Measurements from ENCODE around the gene MTA1.

MTA1 gene

DNA sequence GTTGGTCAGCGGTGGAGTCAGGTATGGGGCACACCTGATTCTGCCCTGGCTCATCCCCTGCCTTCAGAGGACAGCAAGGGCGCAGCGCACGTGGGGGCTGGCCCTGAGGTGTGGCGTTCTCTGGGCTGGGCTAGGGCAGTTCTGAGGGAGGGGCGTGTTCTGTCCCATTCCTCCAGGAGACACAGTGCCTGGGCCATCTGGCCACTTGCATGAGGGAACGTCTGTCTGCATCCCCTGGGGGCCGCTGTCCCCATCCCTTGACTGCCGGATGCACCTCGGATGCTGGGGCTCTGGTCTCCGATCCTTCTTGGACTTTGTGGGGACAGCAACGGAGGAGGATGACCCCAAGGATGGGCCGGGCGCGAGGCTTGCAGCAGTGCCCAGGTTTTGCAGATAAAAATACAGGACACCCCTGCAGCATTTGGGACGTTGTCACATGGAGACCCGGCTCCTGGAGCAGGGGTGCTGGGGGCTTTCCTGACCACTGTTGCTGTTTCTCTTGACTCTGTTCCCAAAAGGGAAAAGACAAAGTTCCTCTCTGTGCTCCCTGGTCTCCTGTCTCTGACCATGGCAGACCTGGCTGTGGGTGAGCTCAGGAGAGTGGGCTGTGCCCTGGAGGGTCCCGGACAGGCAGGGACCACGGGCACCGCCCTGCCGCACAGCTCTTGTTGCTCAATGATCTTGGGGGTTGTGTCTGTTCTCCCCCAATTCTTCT lies 6.9 kb downstream of the MTA1 start:
- no peak for DNase-seq

DNA sequence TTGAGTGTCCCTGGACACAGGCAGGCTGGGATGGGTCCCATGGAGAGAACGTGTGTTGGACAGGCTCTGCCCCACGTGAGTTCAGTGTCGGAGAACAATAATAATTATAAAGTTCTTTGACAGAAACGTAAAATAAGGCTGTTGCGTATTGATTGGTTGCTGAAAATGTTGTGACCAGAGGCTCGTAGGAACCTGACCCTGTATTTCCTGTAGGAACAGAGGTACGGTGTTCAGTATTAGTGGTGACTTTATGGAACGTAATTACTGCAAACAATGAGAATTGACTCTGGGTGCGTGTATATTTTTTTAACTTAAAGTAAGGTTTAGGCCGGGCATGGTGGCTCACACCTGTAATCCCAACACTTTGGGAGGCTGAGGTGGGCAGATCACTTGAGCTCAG lies 7.8 kb downstream of the MTA1 start:
- no peak for DNase-seq

DNA sequence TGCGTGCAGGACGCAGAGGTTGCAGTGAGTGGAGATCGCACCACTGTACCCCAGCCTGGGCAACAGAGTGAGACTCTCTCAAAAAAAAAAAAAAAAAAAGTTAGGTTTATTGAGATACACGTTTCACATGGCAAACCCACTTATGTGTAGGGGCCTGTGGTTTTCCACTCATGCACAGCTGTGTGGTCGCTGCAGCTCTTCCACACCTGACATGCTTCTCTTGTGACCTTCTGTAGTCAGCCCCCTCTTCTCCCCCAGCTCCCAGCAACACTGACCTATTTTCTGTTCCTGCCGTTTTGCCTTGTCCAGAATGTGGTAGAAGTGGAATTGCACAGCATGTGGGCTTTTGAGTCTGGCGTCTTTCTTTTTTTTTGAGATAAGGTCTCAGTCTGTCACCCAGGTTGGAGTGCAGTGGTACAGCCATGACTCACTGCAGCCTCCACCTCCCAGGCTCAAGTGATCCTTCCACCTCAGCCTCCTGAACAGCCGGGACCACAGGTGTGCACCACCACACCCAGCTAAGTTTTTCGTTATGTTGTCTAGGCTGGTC lies 8.4 kb downstream of the MTA1 start:
- DNase-seq = no peak

DNA sequence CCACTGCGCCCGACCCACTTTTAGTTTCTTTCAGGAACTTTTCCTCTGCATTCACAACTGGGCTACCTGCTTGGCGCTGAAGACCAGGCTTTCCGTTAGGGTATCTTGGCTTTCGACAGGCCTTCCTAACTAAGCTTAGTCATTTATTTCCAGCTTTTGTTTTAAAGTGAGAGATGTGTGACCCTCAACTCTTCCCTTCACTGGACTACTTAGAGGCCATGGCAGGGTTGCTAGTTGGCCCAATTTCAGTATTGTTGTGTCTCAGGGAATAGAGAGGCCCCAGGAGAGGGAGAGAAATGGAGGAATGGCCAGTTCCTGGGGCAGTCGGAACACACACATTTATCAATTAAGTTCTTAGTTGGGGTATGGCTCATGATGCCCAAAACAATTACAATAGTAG lies 10.4 kb downstream of the MTA1 start:
- DNase-seq = no peak

DNA sequence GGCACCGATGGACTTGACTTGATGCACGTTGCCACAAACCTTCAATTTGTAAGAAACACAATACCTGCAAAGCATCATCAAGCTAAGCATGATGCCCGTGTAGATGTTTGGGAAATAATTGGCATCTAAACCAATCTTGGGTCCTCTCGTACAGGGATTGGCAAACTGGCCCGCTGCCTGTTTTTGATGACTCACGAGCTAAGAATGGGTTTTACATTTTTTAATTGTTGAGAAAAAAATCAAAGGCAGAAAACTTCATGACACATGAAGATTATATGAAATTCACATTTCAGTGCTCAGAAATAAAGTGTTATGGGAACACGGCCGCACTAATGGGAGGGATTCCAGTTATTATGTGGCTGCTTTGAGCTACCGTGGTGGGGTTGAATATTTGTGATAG lies 10.9 kb downstream of the MTA1 start:
- no peak for DNase-seq

DNA sequence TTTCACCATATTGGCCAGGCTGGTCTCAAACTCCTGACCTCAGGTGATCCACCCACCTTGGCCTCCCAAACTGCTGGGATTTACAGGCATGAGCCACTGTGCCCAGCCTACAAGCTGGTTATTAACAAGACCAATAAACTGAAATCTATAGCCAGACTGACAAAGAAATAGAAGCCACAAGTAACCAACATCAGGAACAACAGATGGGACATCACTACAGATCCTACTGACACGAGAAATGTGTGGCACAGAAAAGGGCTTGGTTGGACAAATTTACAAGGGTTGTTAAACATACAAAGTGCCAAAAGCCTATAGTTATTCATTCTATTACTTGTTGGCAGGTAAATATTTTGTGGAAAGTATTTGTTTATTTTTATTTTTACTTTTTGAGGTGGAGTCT lies 11.6 kb downstream of the MTA1 start:
- no peak for DNase-seq

DNA sequence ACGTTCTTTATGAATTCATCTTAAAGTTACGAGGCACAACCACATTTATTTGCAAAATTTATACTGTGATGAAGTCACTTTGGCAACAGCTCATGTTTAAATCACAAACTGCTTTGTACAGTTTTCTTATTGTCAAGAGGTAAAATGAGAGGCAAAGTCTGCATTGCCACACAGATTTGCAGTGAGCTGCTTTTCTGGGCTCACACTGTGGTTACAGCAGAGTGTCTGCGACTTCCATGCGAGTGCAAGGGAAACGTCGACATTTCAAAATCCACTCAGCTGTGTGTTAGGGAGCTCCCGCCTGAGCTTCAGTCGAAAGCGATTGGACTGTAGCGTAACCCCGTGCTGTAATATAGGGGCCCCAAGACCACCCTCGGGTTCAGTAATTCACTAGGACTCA lies 13.0 kb downstream of the MTA1 start:
- no peak for DNase-seq

DNA sequence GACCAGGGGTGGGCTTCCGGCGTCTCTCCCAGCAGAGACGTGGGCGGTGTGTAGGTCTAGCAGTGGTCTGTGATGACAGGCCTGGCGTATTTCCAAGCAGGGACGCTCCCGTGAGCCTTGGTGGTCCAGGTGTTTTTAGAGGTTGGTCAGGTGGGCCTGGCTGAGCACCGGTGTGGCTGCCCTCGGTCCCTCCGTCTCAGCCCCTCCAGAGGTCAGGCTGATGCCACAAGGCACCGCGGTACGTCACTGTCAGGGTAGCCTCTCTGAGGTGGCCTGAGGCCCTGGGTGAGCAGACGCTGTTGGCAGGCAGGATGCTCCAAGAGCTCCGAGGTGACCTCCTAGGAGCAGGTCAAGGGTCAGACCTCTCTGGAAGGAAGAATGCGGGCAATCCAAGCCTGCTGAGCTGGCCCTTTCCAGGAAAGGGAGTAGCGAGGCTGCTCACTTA lies 13.6 kb downstream of the MTA1 start:
- DNase-seq = no peak

DNA sequence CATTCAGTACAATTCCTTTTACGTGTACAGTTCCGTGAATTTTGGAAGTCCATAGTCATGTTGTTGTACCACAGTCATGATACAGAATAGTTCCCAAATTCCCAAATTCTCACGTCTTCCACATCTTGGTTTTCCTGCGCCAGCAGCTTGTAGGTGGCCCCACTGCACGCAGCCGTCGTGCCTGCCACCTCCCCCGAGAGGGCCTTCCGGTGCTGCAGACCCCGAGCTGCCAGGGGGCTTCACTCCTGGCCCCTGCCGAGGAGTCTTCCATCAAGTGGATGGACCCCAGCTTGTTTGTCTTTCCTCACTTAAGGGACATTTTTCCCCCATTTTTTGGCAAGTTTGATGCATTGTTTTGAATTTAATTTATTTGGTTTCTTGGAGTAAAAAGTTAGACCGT lies 16.8 kb downstream of the MTA1 start:
- no peak for DNase-seq

DNA sequence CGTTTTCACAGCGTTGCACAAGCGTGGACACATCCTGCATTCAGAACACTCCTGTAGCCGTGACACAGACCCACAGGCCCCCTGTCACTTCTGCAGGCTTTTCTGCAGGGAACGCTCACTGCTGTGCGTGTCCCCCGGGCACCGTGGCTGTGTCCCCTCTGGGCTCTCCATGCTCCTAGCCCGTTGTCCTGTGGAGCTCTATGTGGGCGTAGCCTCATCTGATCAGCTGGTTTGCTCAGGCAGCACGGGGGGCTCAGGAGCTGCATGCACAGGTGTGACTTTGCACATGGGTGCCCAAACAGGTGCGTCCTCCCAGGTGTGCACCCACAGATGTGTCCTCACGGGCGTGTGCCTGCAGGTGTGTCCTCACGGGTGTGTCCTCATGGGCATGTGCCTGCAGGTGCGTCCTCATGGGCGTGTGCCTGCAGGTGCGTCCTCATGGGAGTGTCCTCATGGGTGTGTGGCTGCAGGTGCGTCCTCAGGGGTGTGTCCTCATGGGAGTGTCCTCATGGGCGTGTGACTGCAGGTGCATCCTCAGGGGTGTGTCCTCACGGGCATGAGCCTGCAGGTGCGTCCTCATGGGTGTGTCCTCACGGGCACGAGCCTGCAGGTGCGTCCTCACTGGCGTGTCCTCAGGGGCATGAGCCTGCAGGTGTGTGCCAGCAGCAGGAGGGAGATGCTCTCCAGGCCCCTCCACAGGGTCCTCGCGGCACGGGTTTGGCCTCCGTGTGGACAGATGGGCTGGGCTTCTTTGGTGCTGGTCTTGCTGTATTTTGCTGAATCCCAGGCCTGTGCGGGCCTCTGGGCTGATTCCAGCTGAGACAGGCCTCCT lies 17.5 kb downstream of the MTA1 start:
- peak; percentile 59 for DNase-seq

DNA sequence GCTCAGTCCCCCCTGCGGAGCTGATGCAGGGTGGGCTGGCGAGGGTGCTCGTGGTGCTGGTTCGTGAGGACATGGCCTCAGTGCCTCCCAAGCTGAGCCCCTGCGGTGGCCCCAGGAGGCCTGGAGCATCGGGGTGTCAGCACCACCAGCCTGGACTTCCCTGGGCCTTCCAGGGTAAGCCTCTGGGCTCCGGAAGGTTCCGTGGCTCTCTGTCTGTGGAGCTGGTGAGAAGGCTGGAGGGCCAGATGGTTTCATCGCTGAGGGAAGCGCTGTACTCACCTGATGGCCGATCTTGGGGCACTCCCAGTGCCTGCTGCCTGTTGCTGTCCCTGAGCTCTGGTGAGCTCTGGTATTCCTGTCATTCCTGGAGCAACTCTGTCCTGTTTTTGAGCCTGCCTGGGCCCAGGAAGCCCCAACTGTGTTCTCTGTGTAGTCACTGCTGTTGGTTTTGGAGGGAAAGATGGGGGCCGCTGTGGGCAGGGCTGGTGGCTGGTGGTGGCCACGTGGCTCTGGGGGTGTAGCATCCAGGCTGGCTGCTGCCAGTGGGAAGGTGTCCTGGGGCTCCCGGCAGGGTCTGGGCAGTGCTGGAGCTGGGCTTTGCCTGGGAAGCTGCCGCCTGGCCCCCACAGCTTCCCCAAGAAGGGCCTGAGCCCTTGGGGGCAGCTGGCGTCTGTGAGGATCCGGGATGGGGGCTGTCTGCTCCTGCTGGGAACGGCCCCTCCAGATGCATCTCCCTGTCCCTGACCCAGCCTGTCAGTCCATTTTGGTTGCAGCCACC lies 18.3 kb downstream of the MTA1 start:
- no peak for DNase-seq

DNA sequence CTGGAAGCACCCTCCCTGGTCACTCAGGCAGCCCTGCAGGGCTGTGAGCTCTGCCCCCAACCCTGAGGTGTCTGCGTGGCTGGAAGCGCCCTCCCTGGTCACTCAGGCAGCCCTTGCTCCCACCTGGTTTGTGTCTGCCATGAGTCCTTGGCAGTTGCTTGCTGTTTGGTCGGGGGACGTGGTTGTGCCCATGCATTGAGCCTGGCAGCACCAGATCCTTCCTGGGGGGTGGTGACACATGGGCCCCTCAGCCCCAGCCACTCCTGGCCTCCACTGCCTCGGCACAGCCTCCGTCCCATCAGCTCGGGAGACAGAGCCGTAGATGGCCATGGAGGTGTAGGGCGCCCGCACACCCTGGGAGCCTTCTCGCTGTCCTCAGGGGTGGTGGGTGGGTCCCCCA lies 19.6 kb downstream of the MTA1 start:
- no peak for DNase-seq

DNA sequence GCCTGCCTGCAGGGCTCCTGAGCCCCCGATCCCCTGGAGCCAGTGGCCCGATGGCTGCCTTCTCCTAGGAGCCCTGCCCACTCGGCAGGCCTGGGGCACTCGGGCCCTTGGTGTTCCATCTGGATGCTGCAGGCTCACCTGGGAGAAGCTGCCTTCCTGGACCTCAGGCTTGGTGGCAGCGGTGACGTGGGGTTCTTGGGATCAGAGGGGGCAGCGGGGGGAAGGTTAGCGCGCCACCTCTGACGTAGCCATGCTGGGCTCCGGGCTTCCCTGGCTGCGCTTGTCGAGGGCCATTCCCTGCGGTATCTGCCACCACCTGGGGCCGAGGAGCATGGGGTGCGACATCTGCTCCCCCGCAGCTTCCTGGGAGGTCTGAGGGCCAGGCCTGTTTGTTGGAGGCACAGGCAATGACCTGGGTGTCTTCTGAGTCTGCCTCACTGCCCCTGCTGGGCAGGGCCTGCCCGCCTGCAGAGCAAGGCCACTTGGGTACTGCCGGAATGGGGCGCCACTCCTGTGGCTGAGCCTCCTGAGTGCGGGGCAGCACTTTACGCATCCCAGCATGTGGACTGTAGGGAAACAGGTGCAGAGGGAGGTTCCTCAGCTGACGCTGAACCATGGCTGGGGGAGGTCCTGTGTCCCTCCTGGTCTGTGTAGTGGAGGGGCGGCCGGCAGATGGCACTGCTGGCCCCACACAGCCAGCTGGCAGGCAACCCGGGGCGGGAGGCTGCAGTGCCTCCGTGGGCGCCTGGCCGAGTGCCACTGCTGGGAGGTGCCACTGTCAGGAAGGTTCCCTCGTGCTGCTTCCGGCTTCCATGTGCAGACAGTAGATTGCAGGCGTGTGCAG lies 20.3 kb downstream of the MTA1 start:
- no peak for DNase-seq

DNA sequence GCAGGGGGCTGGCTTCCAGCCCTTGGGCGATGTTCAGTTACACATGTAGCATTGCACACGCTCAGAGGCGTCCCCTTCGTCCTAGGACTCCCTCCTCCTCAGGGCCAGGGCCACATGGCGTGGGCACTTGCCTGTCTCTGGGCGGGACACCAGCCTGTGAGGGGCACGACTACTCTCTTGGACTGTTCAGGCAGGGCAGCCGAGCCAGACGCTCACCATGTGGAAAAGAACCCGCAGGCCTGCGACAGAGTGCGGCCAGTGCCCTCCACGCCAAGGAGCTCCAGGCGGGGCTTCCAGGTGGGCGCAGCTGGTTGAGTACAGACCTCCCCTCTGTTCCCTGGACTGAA lies 20.9 kb downstream of the MTA1 start:
- DNase-seq = no peak

DNA sequence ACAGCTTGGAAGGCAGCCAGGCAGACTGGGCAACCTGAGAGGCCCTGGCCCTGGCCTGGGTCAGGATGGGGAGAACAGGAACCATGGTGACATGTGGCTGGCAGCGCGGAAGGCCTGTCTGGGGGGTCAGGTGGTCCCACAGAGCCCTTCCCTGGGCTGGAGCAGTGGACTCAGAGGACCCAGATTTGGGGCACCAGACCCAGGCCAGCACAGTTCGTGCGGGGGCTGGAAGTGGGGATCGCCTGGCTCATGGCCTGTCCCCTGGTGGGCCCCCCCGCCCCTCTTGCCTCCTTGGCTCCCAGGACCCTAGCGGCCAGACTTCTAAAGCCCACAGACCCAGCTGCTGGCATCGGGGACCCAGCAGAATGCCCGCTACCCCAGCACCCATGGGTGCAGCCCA lies 21.4 kb downstream of the MTA1 start:
- no peak for DNase-seq

DNA sequence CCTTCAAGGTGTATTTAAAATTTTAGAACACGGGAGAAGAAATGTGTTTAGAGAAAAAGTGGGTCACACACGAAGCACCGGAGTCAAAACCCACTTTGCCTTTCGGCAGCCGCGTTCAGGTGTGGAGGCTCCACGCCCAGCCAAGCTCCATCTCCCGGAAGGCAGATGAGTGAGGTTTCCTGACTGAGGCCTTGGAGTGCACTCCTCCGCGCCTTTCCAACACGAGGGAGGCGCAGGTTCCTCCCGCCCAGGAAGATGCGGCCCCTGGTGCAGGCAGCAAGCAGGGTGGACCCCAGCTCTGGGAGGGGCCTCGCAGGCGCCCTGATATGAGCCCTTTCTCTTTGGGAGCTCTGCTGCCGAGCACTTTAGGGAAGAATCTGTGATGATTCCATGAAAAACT lies 22.5 kb downstream of the MTA1 start:
- no peak for DNase-seq

DNA sequence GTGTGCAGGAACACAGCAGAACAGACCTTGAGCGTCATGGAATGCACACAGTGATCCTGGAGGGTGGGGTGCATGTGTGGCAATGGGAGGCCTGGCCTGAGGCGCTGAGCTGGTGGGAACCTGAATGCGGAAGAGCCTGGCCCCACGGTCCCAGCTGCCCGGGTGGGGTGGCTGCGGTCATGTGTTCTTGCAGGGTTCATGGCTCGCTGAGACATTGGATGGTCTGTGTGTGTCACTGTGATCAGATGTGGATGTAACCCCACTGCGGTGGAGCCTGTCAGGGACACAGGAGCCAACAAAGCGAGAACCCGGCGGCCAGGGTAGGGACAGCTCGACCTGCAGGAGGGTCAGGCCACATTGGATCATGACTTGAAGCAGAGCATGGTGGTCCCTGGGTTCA lies 23.2 kb downstream of the MTA1 start:
- DNase-seq = no peak

DNA sequence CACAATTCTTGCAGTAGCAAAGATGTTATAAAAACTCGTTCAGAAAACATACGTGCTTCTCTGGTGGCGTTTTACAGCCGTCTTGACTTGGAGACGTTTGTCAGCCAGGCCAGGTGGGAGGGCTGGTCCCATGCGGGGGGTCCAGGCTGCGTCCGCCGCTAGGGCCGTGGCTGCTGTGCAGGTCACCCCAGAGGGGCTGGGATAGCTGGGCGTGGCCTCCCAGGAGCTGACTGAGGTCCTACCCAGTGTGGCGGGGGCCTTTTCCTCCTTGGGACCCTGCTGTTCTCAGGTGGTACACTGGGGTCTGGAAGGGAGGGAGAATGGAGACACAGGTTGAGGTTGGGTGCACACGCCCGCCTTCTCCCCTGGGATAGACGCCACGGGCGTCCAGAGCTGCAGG lies 25.2 kb downstream of the MTA1 start:
- DNase-seq = no peak

DNA sequence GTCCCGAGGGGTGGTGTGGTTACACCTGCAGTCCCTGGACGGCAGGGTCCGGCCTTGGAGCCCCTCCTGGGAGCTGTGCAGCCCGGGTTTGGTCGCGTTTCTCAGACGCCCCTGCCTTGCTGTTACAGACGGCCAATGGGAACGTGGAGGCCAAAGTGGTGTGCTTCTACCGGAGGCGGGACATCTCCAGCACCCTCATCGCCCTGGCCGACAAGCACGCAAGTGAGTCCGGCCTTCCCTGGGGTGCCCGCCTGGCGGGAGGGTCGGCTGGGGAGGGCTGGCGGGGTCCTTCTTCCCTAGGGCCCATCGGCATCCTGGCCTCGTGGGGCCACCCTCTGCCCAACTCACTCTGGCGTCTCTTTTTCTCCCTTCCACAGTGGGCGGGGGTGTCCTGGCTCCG lies 25.7 kb downstream of the MTA1 start:
- no peak for DNase-seq

DNA sequence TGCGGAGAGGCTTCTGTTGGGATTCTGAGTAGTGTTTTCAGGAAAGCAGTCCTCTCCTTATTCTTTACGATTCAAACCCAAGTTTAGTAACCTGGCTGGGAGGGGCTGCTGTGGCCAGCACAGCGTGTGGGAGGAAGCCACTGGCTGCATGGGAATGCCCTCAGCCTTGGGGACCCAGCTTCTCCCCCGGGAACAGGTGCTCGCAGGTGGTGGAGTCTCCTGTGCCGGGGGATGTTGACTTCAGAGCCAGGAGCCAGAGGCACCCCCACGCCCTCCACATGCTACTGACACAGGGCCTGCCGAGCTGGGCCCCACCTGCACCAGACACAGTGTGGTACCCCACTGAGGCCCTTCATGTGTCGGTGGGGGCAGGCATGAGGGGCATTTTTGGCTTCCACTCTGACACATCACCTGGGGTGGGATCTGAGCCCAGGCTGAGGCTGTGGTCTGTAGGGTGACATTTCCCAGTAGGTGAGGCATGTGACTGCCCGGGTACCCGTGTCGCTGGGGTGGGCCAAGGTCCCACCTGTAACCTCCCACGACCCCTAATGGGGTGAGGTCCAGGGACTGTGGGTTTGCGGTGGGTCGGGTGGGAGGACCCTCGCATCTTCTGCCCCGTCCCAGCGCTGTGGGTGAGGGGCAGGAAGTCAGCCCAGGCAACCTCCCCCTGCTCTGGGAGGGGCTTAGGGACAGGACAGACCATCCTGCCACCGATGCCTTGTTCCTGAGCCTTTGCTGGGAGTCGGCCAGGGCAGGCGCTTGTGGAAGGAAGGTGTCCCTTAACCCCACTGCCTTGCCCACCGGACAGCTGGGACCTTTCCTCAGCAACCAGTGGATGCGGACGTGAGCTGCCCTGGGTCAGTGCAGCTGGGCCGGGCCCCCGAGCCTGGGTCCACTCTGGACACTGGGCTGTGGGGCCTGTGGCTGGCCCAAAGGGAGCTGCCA lies 26.5 kb downstream of the MTA1 start:
- no peak for DNase-seq

DNA sequence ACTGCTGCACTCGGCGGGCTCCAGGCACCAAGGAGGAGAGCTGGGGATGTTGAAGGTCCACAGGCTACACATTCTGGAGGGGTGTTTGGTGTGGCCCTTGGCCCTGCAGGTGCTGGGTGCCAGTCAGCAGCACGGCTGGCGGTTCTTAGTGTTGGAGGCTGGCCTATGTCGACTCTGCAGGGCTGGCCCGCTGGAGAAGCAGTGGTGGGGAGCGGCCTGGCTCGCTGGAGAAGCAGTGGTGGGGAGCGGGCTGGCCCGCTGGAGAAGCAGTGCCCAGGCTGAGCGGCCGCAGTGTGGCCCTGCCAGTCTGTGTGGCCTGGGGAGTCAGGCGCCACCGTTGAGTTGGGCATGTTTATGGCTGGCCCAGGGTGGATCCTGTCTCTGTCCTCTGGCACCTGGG lies 27.3 kb downstream of the MTA1 start:
- DNase-seq = no peak

All from NCI-H1105 treated with DMSO at 0.1 percent for 48 hours (cell line).